Measurements from ENCODE around the gene C1orf105.

Gene C1orf105

GRCh38 chr1:172388490-172388889 lies 32.0 kb upstream of the C1orf105 start:
- TF ChIP-seq CTCF (conservative IDR thresholded peaks at IDR 0.05) = no peak
- no peak for TF ChIP-seq ZFX (IDR thresholded peaks at IDR 0.05)

GRCh38 chr1:172390301-172390682 lies 30.2 kb upstream of the C1orf105 start:
- H3K27ac ChIP-seq = no peak overlapping the region
- no peak for TF ChIP-seq ZFX (IDR thresholded peaks at IDR 0.05)
- no peak for TF ChIP-seq CTCF (conservative IDR thresholded peaks at IDR 0.05)

More at GRCh38 chr1:172388490-172388889, 32.0 kb upstream of the C1orf105 start:
- H3K27ac ChIP-seq = no peak overlapping the region

GRCh38 chr1:172390683-172391551 lies 29.6 kb upstream of the C1orf105 start:
- H3K27ac ChIP-seq = no peak overlapping the region
- TF ChIP-seq ZFX (IDR thresholded peaks at IDR 0.05) (no peak), CTCF (conservative IDR thresholded peaks at IDR 0.05) (no peak)

- no peak overlapping the region for H3K27ac ChIP-seq
- no peak for TF ChIP-seq CTCF (conservative IDR thresholded peaks at IDR 0.05)
- no peak for TF ChIP-seq ZFX (IDR thresholded peaks at IDR 0.05)
These were observed 28.5 kb upstream of the C1orf105 start for GRCh38 chr1:172391976-172392375.

GRCh38 chr1:172393354-172393753 lies 27.1 kb upstream of the C1orf105 start:
- no peak for TF ChIP-seq CTCF (conservative IDR thresholded peaks at IDR 0.05)
- no peak overlapping the region for H3K27ac ChIP-seq

- no peak overlapping the region for H3K27ac ChIP-seq
- no peak for TF ChIP-seq ZFX (IDR thresholded peaks at IDR 0.05)
- no peak for TF ChIP-seq CTCF (conservative IDR thresholded peaks at IDR 0.05)
These were observed 26.2 kb upstream of the C1orf105 start for GRCh38 chr1:172394141-172394751.

GRCh38 chr1:172394811-172395210 lies 25.7 kb upstream of the C1orf105 start:
- no peak overlapping the region for H3K27ac ChIP-seq
- TF ChIP-seq ZFX (IDR thresholded peaks at IDR 0.05) = no peak
- TF ChIP-seq CTCF (conservative IDR thresholded peaks at IDR 0.05) = no peak
